ENCODE measurements around the gene FARS2.

FARS2 gene

DNA sequence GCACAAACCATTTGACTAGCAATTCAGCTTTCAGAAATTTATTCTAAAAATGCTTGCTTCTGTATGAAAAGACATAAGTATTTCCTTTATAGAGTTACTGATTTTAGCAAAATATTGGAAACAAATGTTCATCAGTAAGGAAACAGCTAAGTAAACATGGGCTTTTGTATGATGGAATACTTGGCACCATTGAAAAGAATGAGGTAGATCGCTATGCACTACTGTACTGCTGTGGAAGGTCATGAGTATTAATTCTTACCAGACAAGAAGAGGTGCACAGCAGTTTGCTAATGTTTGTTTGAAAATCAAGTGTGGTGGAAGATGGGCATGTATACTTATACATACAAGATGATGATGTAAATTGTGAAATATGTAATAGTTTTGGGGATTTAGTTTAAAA, 73.0 kb downstream of the FARS2 start:
- H3K27ac Mint-ChIP-seq: no peak overlapping the region
- H3K36me3 Mint-ChIP-seq (ENCODE audit: low read depth): peaks cover 4% of the 10 kb centered on the region

DNA sequence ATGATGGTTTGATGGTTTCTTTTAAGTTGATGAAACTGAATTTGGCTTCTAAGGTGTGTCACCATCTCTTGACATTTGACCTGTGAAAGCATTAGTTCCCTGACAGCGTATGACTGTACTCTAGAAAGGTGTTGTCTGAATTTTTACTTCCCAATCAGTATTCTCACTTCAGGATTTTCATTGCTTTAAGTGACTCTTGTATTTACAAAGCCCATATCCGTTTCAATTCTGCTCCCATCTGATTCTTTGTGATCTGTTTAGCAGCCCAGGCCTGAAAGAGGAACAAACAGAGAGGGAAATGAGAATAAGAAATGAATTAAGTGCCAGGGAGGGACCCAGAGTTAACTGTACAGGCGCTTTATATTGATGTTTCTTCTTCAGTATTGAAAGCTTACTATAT, 73.7 kb downstream of the FARS2 start:
- no peaks in the 10 kb centered on the region for H3K27me3 Mint-ChIP-seq (ENCODE audit: low read depth, poor library complexity)
- H3K27ac Mint-ChIP-seq: no peak overlapping the region
- TF ChIP-seq, protein P1, sequence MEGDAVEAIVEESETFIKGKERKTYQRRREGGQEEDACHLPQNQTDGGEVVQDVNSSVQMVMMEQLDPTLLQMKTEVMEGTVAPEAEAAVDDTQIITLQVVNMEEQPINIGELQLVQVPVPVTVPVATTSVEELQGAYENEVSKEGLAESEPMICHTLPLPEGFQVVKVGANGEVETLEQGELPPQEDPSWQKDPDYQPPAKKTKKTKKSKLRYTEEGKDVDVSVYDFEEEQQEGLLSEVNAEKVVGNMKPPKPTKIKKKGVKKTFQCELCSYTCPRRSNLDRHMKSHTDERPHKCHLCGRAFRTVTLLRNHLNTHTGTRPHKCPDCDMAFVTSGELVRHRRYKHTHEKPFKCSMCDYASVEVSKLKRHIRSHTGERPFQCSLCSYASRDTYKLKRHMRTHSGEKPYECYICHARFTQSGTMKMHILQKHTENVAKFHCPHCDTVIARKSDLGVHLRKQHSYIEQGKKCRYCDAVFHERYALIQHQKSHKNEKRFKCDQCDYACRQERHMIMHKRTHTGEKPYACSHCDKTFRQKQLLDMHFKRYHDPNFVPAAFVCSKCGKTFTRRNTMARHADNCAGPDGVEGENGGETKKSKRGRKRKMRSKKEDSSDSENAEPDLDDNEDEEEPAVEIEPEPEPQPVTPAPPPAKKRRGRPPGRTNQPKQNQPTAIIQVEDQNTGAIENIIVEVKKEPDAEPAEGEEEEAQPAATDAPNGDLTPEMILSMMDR (IDR thresholded peaks at IDR 0.05): no peak
- no peaks in the 10 kb centered on the region for H3K9me3 Mint-ChIP-seq
- DNase-seq: no peak
- H3K4me3 Mint-ChIP-seq: no peak overlapping the region
- no peaks in the 10 kb centered on the region for H3K4me1 Mint-ChIP-seq
- H3K36me3 Mint-ChIP-seq (ENCODE audit: low read depth): peaks cover 4% of the 10 kb centered on the region

More for the DNA sequence above, 73.0 kb downstream of the FARS2 start:
- Mint-ChIP-seq H3K4me3 (no peak overlapping the region), H3K4me1 (no peaks in the 10 kb centered on the region), H3K9me3 (no peaks in the 10 kb centered on the region), H3K27me3 (ENCODE audit: low read depth, poor library complexity) (no peaks in the 10 kb centered on the region)
- DNase-seq: no peak
- TF ChIP-seq, protein P1 (IDR thresholded peaks at IDR 0.05): no peak

DNA sequence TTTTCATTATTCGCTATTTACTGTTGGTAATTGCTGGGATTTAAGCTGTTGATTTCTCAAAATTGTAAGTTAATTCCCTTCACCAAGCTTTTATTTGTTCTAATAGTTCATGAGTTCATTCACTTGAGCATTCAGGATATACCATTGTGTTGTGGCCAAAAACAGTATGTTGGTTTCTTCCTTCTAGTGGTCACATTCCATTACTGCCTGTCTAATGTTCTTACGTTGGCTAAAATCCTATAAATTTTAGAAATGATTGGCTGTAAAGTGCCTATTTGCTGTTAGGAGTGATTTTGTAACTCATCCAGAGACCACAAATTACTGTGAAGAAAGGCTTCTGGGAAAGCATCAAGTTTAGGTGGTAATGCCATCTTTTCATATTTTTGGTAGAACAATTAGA, 76.3 kb downstream of the FARS2 start:
- Mint-ChIP-seq H3K9me3 (no peaks in the 10 kb centered on the region), H3K36me3 (ENCODE audit: low read depth) (no peaks in the 10 kb centered on the region), H3K4me3 (no peak overlapping the region), H3K27ac (no peak overlapping the region), H3K27me3 (ENCODE audit: low read depth, poor library complexity) (no peaks in the 10 kb centered on the region), H3K4me1 (no peaks in the 10 kb centered on the region)
- no peak for DNase-seq
- TF ChIP-seq, protein P1 (IDR thresholded peaks at IDR 0.05): no peak

DNA sequence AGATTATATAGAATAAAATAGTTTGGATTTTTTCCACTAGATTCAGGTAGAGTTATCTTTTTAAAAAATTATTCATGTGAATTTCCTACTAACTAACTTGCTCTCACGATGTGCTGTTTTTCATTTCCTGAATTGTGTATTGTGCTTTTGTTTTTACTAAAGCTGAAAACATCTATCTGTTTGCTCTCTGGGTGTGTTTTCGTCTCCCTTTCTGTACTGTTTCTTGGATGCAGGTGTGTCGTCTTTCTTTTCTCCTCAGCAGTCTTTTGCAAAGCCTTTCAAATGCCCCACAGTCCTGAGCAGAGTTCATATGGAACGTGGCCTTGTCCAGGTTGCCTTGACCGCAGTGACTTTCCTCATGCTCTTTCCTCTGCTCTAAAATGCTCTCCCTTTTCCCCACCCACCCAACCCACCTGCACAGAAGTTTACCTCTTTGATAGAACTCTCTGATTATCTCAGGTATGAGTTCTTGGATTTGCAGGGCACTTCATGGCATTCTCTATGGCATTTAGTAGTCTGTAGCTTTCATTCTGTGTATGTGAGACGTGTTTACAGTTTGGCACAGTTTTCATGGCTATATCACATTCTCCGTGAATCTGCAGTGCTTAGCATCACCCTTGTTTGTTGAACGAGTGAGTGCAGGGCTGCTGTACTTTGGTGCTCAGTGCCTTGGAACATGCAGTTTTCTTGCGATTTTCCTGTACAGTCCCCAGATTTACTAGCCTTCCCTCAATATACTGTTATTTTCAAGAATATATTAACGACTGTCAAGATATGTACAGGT, 77.1 kb downstream of the FARS2 start:
- Mint-ChIP-seq H3K27me3 (ENCODE audit: low read depth, poor library complexity) (no peaks in the 10 kb centered on the region), H3K4me3 (no peak overlapping the region), H3K27ac (peak overlapping the region; percentile 20), H3K9me3 (no peaks in the 10 kb centered on the region), H3K36me3 (ENCODE audit: low read depth) (no peaks in the 10 kb centered on the region), H3K4me1 (no peaks in the 10 kb centered on the region)
- TF ChIP-seq, protein P1 (IDR thresholded peaks at IDR 0.05): no peak
- no peak for DNase-seq

DNA sequence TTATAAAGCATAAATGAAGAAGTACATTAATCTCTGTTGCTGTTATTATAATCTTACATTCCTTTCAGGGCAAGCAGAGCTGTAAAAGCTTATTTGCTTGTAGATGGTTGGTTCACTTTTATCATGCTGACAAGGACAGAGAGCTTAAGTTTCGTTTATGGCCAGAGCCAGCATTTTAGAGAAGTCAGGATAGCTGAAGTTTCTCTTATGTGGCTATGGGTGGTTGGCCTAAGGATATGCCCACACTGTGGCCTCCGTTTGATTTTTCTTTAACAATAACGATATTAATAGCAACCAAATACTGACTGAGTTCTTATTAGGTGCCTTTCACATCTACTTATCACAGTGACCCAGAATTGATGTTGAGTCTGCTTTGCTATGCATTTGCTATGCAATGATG, 78.5 kb downstream of the FARS2 start:
- Mint-ChIP-seq H3K27me3 (ENCODE audit: low read depth, poor library complexity) (no peaks in the 10 kb centered on the region), H3K36me3 (ENCODE audit: low read depth) (no peaks in the 10 kb centered on the region), H3K9me3 (no peaks in the 10 kb centered on the region), H3K4me3 (no peak overlapping the region), H3K4me1 (no peaks in the 10 kb centered on the region), H3K27ac (no peak overlapping the region)
- TF ChIP-seq, protein P1 (IDR thresholded peaks at IDR 0.05): no peak
- no peak for DNase-seq

DNA sequence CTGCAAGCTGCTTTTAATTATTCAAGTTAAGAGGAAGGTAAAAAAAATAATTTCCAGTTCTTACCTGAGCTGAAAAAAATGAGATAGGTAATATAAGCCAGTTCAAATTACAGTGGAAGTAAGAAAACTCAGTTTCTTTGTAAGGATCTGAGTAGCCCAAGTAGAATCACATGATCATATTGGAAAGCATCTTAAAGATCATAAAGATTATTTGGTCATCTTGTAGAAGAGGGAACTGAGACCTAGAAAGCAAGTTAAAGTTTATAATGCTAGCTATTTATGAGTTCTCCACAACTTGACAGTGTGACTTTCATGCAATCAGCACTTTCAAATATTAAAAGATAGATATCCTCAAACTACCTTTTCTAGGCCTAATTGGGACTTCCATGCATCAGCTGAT, 80.5 kb downstream of the FARS2 start:
- DNase-seq: no peak
- Mint-ChIP-seq H3K27me3 (ENCODE audit: low read depth, poor library complexity) (no peaks in the 10 kb centered on the region), H3K27ac (no peak overlapping the region), H3K36me3 (ENCODE audit: low read depth) (no peaks in the 10 kb centered on the region), H3K4me1 (no peaks in the 10 kb centered on the region), H3K9me3 (no peaks in the 10 kb centered on the region), H3K4me3 (no peak overlapping the region)
- TF ChIP-seq, protein P1 (IDR thresholded peaks at IDR 0.05): no peak
